ENCODE results near the gene ADTRP.

ADTRP gene

GRCh38 chr6:11795403-11795802, 16.8 kb upstream of the ADTRP start:
- H4K8ac ChIP-seq (ENCODE audit: low read depth, low read length) = peak overlapping the region; percentile 7
- H3K27me3 ChIP-seq (ENCODE audit: insufficient read depth, low read length, poor library complexity) = no peaks in the 10 kb centered on the region
- H3K4me3 ChIP-seq (ENCODE audit: low read length) = no peak overlapping the region
- no peak overlapping the region for H3K18ac ChIP-seq (ENCODE audit: low read length)
- H3K56ac ChIP-seq (ENCODE audit: low read length) = no peak overlapping the region
- H3K36me3 ChIP-seq (ENCODE audit: control insufficient read depth, insufficient read depth, low read length) = no peaks in the 10 kb centered on the region
- no peaks in the 10 kb centered on the region for H3K4me1 ChIP-seq (ENCODE audit: control insufficient read depth, low read depth, low read length)
- no peak overlapping the region for H2BK5ac ChIP-seq (ENCODE audit: low read length)
- H3K9ac ChIP-seq (ENCODE audit: low read length) = no peak overlapping the region
- H3K27ac ChIP-seq (ENCODE audit: low read depth, low read length) = no peak overlapping the region
- H3K79me1 ChIP-seq (ENCODE audit: low read length) = no peaks in the 10 kb centered on the region
- H4K5ac ChIP-seq (ENCODE audit: low read length) = no peak overlapping the region
- H3K23ac ChIP-seq (ENCODE audit: low read length) = no peak overlapping the region
- no peak overlapping the region for H3K4me2 ChIP-seq (ENCODE audit: low read length)
- no peaks in the 10 kb centered on the region for H3K79me2 ChIP-seq (ENCODE audit: control insufficient read depth, insufficient read depth, low read length)
- no peak overlapping the region for H3K4ac ChIP-seq (ENCODE audit: low read depth, low read length)
- no peak for DNase-seq
- H2AK5ac ChIP-seq (ENCODE audit: low read length) = no peak overlapping the region
- no CpG with 5 or more reads among the region's 4 CpGs for WGBS (ENCODE audit: extremely low coverage, insufficient coverage, low lambda C conversion rate)
- no peak overlapping the region for H2BK15ac ChIP-seq (replicated peaks; ENCODE audit: low read depth)
- H2BK120ac ChIP-seq (ENCODE audit: low read depth, low read length) = no peak overlapping the region

GRCh38 chr6:11793277-11793676, 14.7 kb upstream of the ADTRP start:
- Histone ChIP-seq H2AK5ac (ENCODE audit: low read length) (no peak overlapping the region), H3K9ac (ENCODE audit: low read length) (no peak overlapping the region), H3K56ac (ENCODE audit: low read length) (no peak overlapping the region), H3K4me1 (ENCODE audit: control insufficient read depth, low read depth, low read length) (no peaks in the 10 kb centered on the region), H3K79me1 (ENCODE audit: low read length) (no peaks in the 10 kb centered on the region), H2BK5ac (ENCODE audit: low read length) (no peak overlapping the region), H3K18ac (ENCODE audit: low read length) (no peak overlapping the region), H3K23ac (ENCODE audit: low read length) (no peak overlapping the region), H3K27me3 (ENCODE audit: insufficient read depth, low read length, poor library complexity) (no peaks in the 10 kb centered on the region), H3K27ac (ENCODE audit: low read depth, low read length) (no peak overlapping the region), H2BK120ac (ENCODE audit: low read depth, low read length) (no peak overlapping the region), H3K4me2 (ENCODE audit: low read length) (no peak overlapping the region), H2BK15ac (replicated peaks; ENCODE audit: low read depth) (no peak overlapping the region), H4K8ac (ENCODE audit: low read depth, low read length) (no peak overlapping the region), H3K36me3 (ENCODE audit: control insufficient read depth, insufficient read depth, low read length) (no peaks in the 10 kb centered on the region), H4K5ac (ENCODE audit: low read length) (no peak overlapping the region), H3K4me3 (ENCODE audit: low read length) (no peak overlapping the region), H3K79me2 (ENCODE audit: control insufficient read depth, insufficient read depth, low read length) (no peaks in the 10 kb centered on the region), H3K4ac (ENCODE audit: low read depth, low read length) (no peak overlapping the region)
- WGBS (ENCODE audit: extremely low coverage, insufficient coverage, low lambda C conversion rate) = no CpG with 5 or more reads among the region's 1 CpG
- DNase-seq = no peak

GRCh38 chr6:11791354-11792107, 12.9 kb upstream of the ADTRP start:
- Histone ChIP-seq H3K4me2 (ENCODE audit: low read length) (no peak overlapping the region), H3K4ac (ENCODE audit: low read depth, low read length) (no peak overlapping the region), H3K56ac (ENCODE audit: low read length) (no peak overlapping the region), H2BK120ac (ENCODE audit: low read depth, low read length) (no peak overlapping the region), H4K8ac (ENCODE audit: low read depth, low read length) (no peak overlapping the region), H3K79me1 (ENCODE audit: low read length) (no peaks in the 10 kb centered on the region), H3K79me2 (ENCODE audit: control insufficient read depth, insufficient read depth, low read length) (no peaks in the 10 kb centered on the region), H2BK15ac (replicated peaks; ENCODE audit: low read depth) (no peak overlapping the region), H3K4me3 (ENCODE audit: low read length) (no peak overlapping the region), H3K23ac (ENCODE audit: low read length) (no peak overlapping the region), H2AK5ac (ENCODE audit: low read length) (no peak overlapping the region), H3K4me1 (ENCODE audit: control insufficient read depth, low read depth, low read length) (no peaks in the 10 kb centered on the region), H3K27me3 (ENCODE audit: insufficient read depth, low read length, poor library complexity) (no peaks in the 10 kb centered on the region), H3K36me3 (ENCODE audit: control insufficient read depth, insufficient read depth, low read length) (no peaks in the 10 kb centered on the region), H3K18ac (ENCODE audit: low read length) (no peak overlapping the region), H3K27ac (ENCODE audit: low read depth, low read length) (no peak overlapping the region), H4K5ac (ENCODE audit: low read length) (no peak overlapping the region), H3K9ac (ENCODE audit: low read length) (no peak overlapping the region), H2BK5ac (ENCODE audit: low read length) (no peak overlapping the region)
- DNase-seq = no peak
- no CpG with 5 or more reads among the region's 8 CpGs for WGBS (ENCODE audit: extremely low coverage, insufficient coverage, low lambda C conversion rate)

- H2AK5ac ChIP-seq (ENCODE audit: low read length) = no peak overlapping the region
- H4K8ac ChIP-seq (ENCODE audit: low read depth, low read length) = no peak overlapping the region
- H3K4me2 ChIP-seq (ENCODE audit: low read length) = no peak overlapping the region
- no peak overlapping the region for H3K56ac ChIP-seq (ENCODE audit: low read length)
- H3K4me1 ChIP-seq (ENCODE audit: control insufficient read depth, low read depth, low read length) = no peaks in the 10 kb centered on the region
- H3K79me1 ChIP-seq (ENCODE audit: low read length) = no peaks in the 10 kb centered on the region
- no peak overlapping the region for H3K27ac ChIP-seq (ENCODE audit: low read depth, low read length)
- H3K36me3 ChIP-seq (ENCODE audit: control insufficient read depth, insufficient read depth, low read length) = no peaks in the 10 kb centered on the region
- H2BK5ac ChIP-seq (ENCODE audit: low read length) = no peak overlapping the region
- no peak overlapping the region for H2BK120ac ChIP-seq (ENCODE audit: low read depth, low read length)
- no peak overlapping the region for H3K4ac ChIP-seq (ENCODE audit: low read depth, low read length)
- WGBS (ENCODE audit: extremely low coverage, insufficient coverage, low lambda C conversion rate) = no CpG with 5 or more reads among the region's 5 CpGs
- H3K79me2 ChIP-seq (ENCODE audit: control insufficient read depth, insufficient read depth, low read length) = no peaks in the 10 kb centered on the region
- H3K23ac ChIP-seq (ENCODE audit: low read length) = no peak overlapping the region
- DNase-seq = no peak
- no peak overlapping the region for H3K4me3 ChIP-seq (ENCODE audit: low read length)
- no peak overlapping the region for H3K9ac ChIP-seq (ENCODE audit: low read length)
- no peak overlapping the region for H3K18ac ChIP-seq (ENCODE audit: low read length)
- H2BK15ac ChIP-seq (replicated peaks; ENCODE audit: low read depth) = no peak overlapping the region
- no peak overlapping the region for H4K5ac ChIP-seq (ENCODE audit: low read length)
- H3K27me3 ChIP-seq (ENCODE audit: insufficient read depth, low read length, poor library complexity) = no peaks in the 10 kb centered on the region
These were observed 11.1 kb upstream of the ADTRP start for GRCh38 chr6:11789744-11790143.

DNA sequence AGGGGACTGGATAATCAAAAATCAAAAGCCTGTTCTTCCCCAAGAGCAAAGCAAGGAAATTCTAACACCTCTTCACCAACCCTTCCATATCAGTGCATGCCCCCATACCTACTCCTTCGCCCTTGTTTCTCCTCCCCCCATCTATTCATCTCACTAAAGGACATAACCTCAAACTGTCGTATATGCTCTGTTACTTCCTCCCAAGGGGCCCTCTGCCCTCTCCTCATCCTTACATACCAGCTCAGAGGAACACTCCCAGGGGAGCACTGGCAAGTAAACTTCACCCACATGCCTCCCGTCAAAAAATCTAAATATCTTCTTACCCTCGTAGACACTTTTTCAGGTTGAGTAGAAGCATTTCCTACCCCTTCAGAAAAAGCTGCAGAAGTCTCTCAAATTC, 9.4 kb upstream of the ADTRP start:
- H2BK15ac ChIP-seq (replicated peaks; ENCODE audit: low read depth) = no peak overlapping the region
- H3K27me3 ChIP-seq (ENCODE audit: insufficient read depth, low read length, poor library complexity) = no peaks in the 10 kb centered on the region
- H3K36me3 ChIP-seq (ENCODE audit: control insufficient read depth, insufficient read depth, low read length) = no peaks in the 10 kb centered on the region

More for the DNA sequence above, 9.4 kb upstream of the ADTRP start:
- H3K23ac ChIP-seq (ENCODE audit: low read length) = no peak overlapping the region
- H3K9ac ChIP-seq (ENCODE audit: low read length) = no peak overlapping the region
- no peak overlapping the region for H3K4me2 ChIP-seq (ENCODE audit: low read length)
- no peaks in the 10 kb centered on the region for H3K4me1 ChIP-seq (ENCODE audit: control insufficient read depth, low read depth, low read length)
- no peak overlapping the region for H3K27ac ChIP-seq (ENCODE audit: low read depth, low read length)
- H3K56ac ChIP-seq (ENCODE audit: low read length) = no peak overlapping the region
- WGBS (ENCODE audit: extremely low coverage, insufficient coverage, low lambda C conversion rate) = no CpG with 5 or more reads among the region's 4 CpGs
- no peak overlapping the region for H2AK5ac ChIP-seq (ENCODE audit: low read length)
- no peak overlapping the region for H2BK5ac ChIP-seq (ENCODE audit: low read length)
- no peak overlapping the region for H4K5ac ChIP-seq (ENCODE audit: low read length)
- no peaks in the 10 kb centered on the region for H3K79me1 ChIP-seq (ENCODE audit: low read length)
- no peak overlapping the region for H3K4ac ChIP-seq (ENCODE audit: low read depth, low read length)
- no peak overlapping the region for H3K18ac ChIP-seq (ENCODE audit: low read length)
- no peak overlapping the region for H4K8ac ChIP-seq (ENCODE audit: low read depth, low read length)
- DNase-seq = no peak
- no peak overlapping the region for H2BK120ac ChIP-seq (ENCODE audit: low read depth, low read length)
- no peaks in the 10 kb centered on the region for H3K79me2 ChIP-seq (ENCODE audit: control insufficient read depth, insufficient read depth, low read length)
- no peak overlapping the region for H3K4me3 ChIP-seq (ENCODE audit: low read length)

Measured in mesendoderm (in vitro differentiated cells).